Stimulated activated memory B cell treated with anti-CD40 and anti-IgM and Interleukin-4, amounts not matched to agents 10 μg/mL and 1 μg/mL and 100 μg/mL, for 72 hours (primary cell): ENCODE measurements around the gene PARD3B.

ENCODE experiments used
- ATAC-seq: fragments of 150-1000 bp; cut with Tn5 transposase; 2 replicates; pipeline ENCODE4 v1.10.0; 2021
- H3K27ac Mint-ChIP-seq: one replicate; pipeline ENCODE4 v1.8.0; 2022; ENCODE audit warnings: mild to moderate bottlenecking, mixed read lengths
- H3K27me3 Mint-ChIP-seq: one replicate; pipeline ENCODE4 v1.8.0; 2022; ENCODE audit warnings: mixed read lengths
- H3K36me3 Mint-ChIP-seq: one replicate; pipeline ENCODE4 v1.8.0; 2022; ENCODE audit warnings: mixed read lengths
- H3K4me1 Mint-ChIP-seq: one replicate; pipeline ENCODE4 v1.8.0; 2022; ENCODE audit warnings: mixed read lengths
- H3K4me3 Mint-ChIP-seq: one replicate; pipeline ENCODE4 v1.8.0; 2022; ENCODE audit warnings: mild to moderate bottlenecking, moderate library complexity, mixed read lengths
- H3K9me3 Mint-ChIP-seq: one replicate; pipeline ENCODE4 v1.8.0; 2022; ENCODE audit warnings: mixed read lengths

PARD3B gene

DNA sequence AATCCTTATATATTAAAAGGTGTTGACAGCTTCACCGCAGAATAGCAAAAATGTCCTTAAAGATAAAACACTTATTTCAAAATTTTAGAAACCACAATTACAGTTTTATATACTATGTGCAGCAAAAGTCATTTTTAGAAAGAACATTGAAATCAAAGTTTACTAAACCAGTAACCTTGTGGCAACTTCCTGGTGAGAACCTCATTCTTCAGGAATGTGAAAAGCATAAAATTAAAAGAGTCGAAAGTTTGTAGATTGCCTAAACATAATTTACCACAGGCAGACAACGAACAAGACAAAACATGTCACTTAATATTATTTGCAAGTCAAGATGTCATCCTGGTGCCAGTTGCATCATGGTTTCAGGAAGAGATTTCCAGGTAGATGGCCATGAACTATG is 1028.7 kb downstream of the PARD3B start:
- no peak overlapping the region for H3K4me3 Mint-ChIP-seq
- no peaks in the 10 kb centered on the region for H3K36me3 Mint-ChIP-seq
- peaks cover 14% of the 10 kb centered on the region for H3K27me3 Mint-ChIP-seq
- no peak for ATAC-seq
- no peak overlapping the region for H3K27ac Mint-ChIP-seq
- H3K4me1 Mint-ChIP-seq = no peaks in the 10 kb centered on the region
- peaks cover 12% of the 10 kb centered on the region for H3K9me3 Mint-ChIP-seq

DNA sequence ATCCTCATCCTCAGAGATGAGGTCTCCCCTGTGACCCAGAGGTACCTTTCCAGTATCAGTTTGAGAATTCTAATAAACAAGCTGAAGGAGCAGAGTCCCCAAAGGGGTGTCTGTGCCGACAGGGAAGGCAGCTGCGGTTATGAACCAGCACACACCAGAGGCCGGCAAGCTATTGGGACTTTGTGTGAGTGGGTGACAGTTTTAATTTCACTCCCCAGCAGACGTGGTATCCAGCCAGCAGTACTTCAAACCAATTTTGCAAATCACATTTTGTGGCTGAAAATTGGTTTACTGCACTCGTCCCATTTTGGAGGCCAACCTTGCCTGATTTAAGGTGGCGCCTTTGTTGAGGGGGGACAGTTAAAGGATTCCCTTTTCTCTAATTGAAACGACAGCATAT is 1034.1 kb downstream of the PARD3B start:
- no peak overlapping the region for H3K4me3 Mint-ChIP-seq
- H3K27me3 Mint-ChIP-seq = no peaks in the 10 kb centered on the region
- ATAC-seq = no peak
- H3K27ac Mint-ChIP-seq = no peak overlapping the region
- no peaks in the 10 kb centered on the region for H3K36me3 Mint-ChIP-seq
- peaks cover 8% of the 10 kb centered on the region for H3K9me3 Mint-ChIP-seq
- H3K4me1 Mint-ChIP-seq = no peaks in the 10 kb centered on the region

GRCh38 chr2:205580212-205580987 is 1035.1 kb downstream of the PARD3B start:
- H3K27me3 Mint-ChIP-seq = no peaks in the 10 kb centered on the region

DNA sequence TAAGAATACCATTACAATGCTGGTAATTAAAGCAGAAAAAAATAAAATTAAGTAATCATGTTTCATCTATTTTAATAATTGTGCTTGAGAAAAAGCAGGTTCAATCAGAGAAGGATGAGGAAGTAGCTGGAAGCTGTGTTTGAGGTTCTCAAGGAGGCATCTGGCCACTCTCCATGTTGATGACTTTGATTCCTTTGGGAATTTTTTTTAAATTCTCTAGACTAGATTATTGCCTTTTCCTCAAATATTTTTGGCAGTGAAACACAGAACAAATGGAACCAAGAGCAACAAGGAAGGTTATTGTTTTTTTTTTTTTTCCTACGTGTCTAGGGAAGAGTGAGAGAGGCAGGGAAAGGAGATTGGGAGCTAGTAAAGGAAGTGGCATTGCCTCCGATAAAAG is 1037.1 kb downstream of the PARD3B start:
- no peak overlapping the region for H3K27ac Mint-ChIP-seq
- no peaks in the 10 kb centered on the region for H3K4me1 Mint-ChIP-seq
- ATAC-seq = no peak
- H3K9me3 Mint-ChIP-seq = no peaks in the 10 kb centered on the region
- H3K36me3 Mint-ChIP-seq = no peaks in the 10 kb centered on the region
- H3K4me3 Mint-ChIP-seq = no peak overlapping the region
- H3K27me3 Mint-ChIP-seq = no peaks in the 10 kb centered on the region

More at GRCh38 chr2:205580212-205580987, 1035.1 kb downstream of the PARD3B start:
- no peak for ATAC-seq
- H3K27ac Mint-ChIP-seq = no peak overlapping the region
- H3K36me3 Mint-ChIP-seq = no peaks in the 10 kb centered on the region
- H3K9me3 Mint-ChIP-seq = peaks cover 4% of the 10 kb centered on the region
- H3K4me3 Mint-ChIP-seq = no peak overlapping the region
- H3K4me1 Mint-ChIP-seq = no peaks in the 10 kb centered on the region

- Mint-ChIP-seq H3K27ac (no peak overlapping the region), H3K27me3 (peaks cover 16% of the 10 kb centered on the region)
These were observed 1040.4 kb downstream of the PARD3B start for GRCh38 chr2:205585449-205586383.

DNA sequence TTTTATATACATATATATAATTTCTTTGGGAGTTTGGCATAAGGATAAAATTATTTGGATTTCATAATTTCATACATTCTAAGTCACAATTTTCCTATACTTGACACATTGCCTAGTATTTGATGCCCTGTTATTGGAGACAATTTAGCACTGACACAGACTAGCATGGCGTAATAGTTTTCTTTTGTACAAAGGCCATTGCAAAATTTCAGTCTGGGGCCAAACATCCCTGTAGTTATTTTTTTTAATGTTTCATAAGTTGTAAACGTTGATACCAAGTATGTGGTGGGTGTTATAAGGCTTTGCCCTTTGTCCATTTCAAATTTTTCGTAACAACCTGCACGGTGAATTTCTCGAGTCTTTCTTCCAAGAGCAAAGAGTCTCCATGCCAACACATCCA is 1041.4 kb downstream of the PARD3B start:
- H3K27ac Mint-ChIP-seq = no peak overlapping the region
- no peaks in the 10 kb centered on the region for H3K36me3 Mint-ChIP-seq
- H3K27me3 Mint-ChIP-seq = peaks cover 21% of the 10 kb centered on the region
- no peaks in the 10 kb centered on the region for H3K4me1 Mint-ChIP-seq
- no peak overlapping the region for H3K4me3 Mint-ChIP-seq
- H3K9me3 Mint-ChIP-seq = no peaks in the 10 kb centered on the region
- ATAC-seq = no peak

More at GRCh38 chr2:205585449-205586383, 1040.4 kb downstream of the PARD3B start:
- no peak for ATAC-seq
- no peaks in the 10 kb centered on the region for H3K4me1 Mint-ChIP-seq
- no peak overlapping the region for H3K4me3 Mint-ChIP-seq
- H3K9me3 Mint-ChIP-seq = no peaks in the 10 kb centered on the region
- no peaks in the 10 kb centered on the region for H3K36me3 Mint-ChIP-seq

DNA sequence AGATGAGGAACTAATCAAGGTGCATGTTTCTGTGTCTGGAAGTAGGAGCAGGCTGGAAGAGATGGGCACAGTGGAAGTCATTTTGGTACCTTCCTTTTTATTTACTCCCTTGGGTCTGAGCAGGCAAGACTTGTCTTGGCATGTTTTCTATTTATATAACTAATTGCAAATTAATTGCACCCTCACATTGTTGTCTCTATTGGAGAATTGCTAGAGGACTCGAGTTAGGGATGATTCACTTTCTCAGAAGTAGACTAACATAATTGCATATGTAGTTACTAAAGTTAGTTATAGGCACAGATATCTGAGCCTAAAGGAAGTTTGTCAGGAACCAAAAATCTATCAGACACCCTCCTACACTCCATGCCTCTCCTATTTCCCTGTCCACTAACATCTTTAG is 1044.2 kb downstream of the PARD3B start:
- ATAC-seq = no peak
- H3K27me3 Mint-ChIP-seq = peaks cover 21% of the 10 kb centered on the region
- H3K4me1 Mint-ChIP-seq = no peaks in the 10 kb centered on the region
- H3K27ac Mint-ChIP-seq = no peak overlapping the region
- no peak overlapping the region for H3K4me3 Mint-ChIP-seq
- H3K36me3 Mint-ChIP-seq = no peaks in the 10 kb centered on the region
- no peaks in the 10 kb centered on the region for H3K9me3 Mint-ChIP-seq

- Mint-ChIP-seq H3K9me3 (no peaks in the 10 kb centered on the region), H3K36me3 (no peaks in the 10 kb centered on the region), H3K4me1 (no peaks in the 10 kb centered on the region), H3K27ac (no peak overlapping the region), H3K27me3 (peaks cover 26% of the 10 kb centered on the region), H3K4me3 (no peak overlapping the region)
- ATAC-seq = no peak
These were observed 1045.5 kb downstream of the PARD3B start for GRCh38 chr2:205590759-205591158.

- H3K4me1 Mint-ChIP-seq = no peaks in the 10 kb centered on the region
- H3K4me3 Mint-ChIP-seq = no peak overlapping the region
These were observed 1048.6 kb downstream of the PARD3B start for GRCh38 chr2:205593891-205594290.

DNA sequence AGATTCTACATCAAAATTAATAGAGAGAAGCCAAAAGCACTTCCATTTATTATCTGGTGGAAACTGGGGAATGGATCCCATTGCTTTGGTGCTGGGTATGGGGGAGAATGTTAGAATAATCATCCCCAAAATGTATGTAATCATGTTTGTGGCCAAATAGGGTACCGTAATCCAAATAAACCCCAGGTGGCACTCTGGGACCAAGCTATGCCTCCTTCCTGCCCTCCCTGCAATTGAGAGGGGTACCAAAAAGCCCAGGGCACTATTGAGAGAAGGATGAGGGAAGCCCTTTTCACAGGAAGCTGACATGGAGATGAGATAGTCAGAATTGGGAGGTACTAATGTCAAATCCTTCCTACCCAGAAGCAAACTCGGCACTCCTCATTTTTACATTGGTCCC is 1051.3 kb downstream of the PARD3B start:
- ATAC-seq = no peak
- Mint-ChIP-seq H3K36me3 (no peaks in the 10 kb centered on the region), H3K27me3 (peaks cover 26% of the 10 kb centered on the region), H3K4me3 (no peak overlapping the region), H3K27ac (no peak overlapping the region), H3K9me3 (no peaks in the 10 kb centered on the region), H3K4me1 (no peaks in the 10 kb centered on the region)

More at GRCh38 chr2:205593891-205594290, 1048.6 kb downstream of the PARD3B start:
- no peak for ATAC-seq
- peaks cover 41% of the 10 kb centered on the region for H3K27me3 Mint-ChIP-seq
- no peaks in the 10 kb centered on the region for H3K36me3 Mint-ChIP-seq
- H3K27ac Mint-ChIP-seq = no peak overlapping the region
- no peaks in the 10 kb centered on the region for H3K9me3 Mint-ChIP-seq

GRCh38 chr2:205605638-205606304 is 1060.5 kb downstream of the PARD3B start:
- H3K27ac Mint-ChIP-seq = no peak overlapping the region
- H3K27me3 Mint-ChIP-seq = peaks cover 67% of the 10 kb centered on the region

GRCh38 chr2:205607146-205607545 is 1061.9 kb downstream of the PARD3B start:
- Mint-ChIP-seq H3K4me3 (no peak overlapping the region), H3K27ac (no peak overlapping the region), H3K27me3 (peaks cover 62% of the 10 kb centered on the region), H3K4me1 (no peaks in the 10 kb centered on the region), H3K36me3 (no peaks in the 10 kb centered on the region), H3K9me3 (peaks cover 17% of the 10 kb centered on the region)
- no peak for ATAC-seq

More at GRCh38 chr2:205605638-205606304, 1060.5 kb downstream of the PARD3B start:
- no peaks in the 10 kb centered on the region for H3K4me1 Mint-ChIP-seq
- no peak for ATAC-seq
- H3K4me3 Mint-ChIP-seq = no peak overlapping the region
- H3K36me3 Mint-ChIP-seq = no peaks in the 10 kb centered on the region
- H3K9me3 Mint-ChIP-seq = peaks cover 17% of the 10 kb centered on the region

DNA sequence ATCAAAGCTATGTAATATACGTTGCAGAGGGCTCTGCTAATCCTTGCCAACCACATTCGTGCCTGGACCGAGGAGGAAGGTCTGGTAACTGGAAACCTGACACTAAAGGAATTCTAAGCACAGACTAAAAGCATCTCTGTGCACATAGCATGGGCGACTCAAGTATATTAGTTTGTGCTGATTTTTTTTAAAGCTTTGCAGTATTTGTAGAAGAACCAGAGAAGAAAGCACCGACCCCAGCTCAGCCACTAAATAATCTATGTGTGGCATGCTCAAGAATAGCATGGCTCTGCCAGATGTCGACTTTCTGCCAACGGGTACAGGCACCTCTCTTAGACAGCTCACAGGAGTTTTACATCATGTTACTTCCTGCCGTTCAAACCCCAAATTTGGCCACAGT is 1063.8 kb downstream of the PARD3B start:
- no peak for ATAC-seq
- H3K36me3 Mint-ChIP-seq = no peaks in the 10 kb centered on the region
- peaks cover 9% of the 10 kb centered on the region for H3K9me3 Mint-ChIP-seq
- H3K4me1 Mint-ChIP-seq = no peaks in the 10 kb centered on the region
- H3K27me3 Mint-ChIP-seq = peaks cover 54% of the 10 kb centered on the region
- no peak overlapping the region for H3K27ac Mint-ChIP-seq
- no peak overlapping the region for H3K4me3 Mint-ChIP-seq

DNA sequence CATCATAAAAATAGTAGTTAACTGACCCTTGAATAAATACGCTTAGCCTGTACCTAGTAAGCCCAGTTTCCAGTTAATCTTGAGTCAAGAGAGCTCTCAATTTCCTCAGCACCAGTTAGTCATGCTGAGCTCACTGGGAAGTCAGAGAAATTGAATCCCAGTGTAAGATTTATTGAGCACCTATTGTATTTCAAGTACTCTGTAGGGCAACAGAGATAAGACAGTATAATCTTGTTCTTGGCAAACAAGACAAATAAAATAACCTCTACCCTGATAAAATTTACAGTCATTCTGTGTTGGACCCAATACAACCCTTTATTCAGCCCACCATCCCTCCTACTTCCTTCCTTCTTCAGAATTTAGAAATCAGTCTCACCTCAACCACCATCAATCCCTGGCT is 1065.2 kb downstream of the PARD3B start:
- Mint-ChIP-seq H3K36me3 (no peaks in the 10 kb centered on the region), H3K9me3 (no peaks in the 10 kb centered on the region), H3K4me1 (no peaks in the 10 kb centered on the region), H3K4me3 (no peak overlapping the region), H3K27ac (no peak overlapping the region), H3K27me3 (peaks cover 44% of the 10 kb centered on the region)
- no peak for ATAC-seq

GRCh38 chr2:205612636-205613035 is 1067.4 kb downstream of the PARD3B start:
- Mint-ChIP-seq H3K27me3 (peaks cover 33% of the 10 kb centered on the region), H3K9me3 (no peaks in the 10 kb centered on the region), H3K27ac (no peak overlapping the region), H3K4me3 (no peak overlapping the region), H3K36me3 (no peaks in the 10 kb centered on the region), H3K4me1 (no peaks in the 10 kb centered on the region)
- ATAC-seq = peak; percentile 70
